Neuron (in vitro differentiated cells): ENCODE measurements around the gene PTPRQ.
"Not testable (repeated sequence)": the region's sequence is repeated elsewhere in the genome, so short reads cannot be mapped to it uniquely, and the experiment has no call there.

ENCODE experiments used
- H2AFZ ChIP-seq: one replicate; pipeline ENCODE4 v1.6.1; 2013; ENCODE audit warnings: low read depth, mild to moderate bottlenecking, inconsistent platforms, low read length, moderate library complexity
- H3K27me3 ChIP-seq: one replicate; pipeline ENCODE4 v1.6.1; 2013; ENCODE audit warnings: low read length; ENCODE audit not compliant: insufficient read depth
- H3K36me3 ChIP-seq: one replicate; pipeline ENCODE4 v1.6.1; 2013; ENCODE audit warnings: low read length; ENCODE audit not compliant: insufficient read depth
- H3K4me1 ChIP-seq: one replicate; pipeline ENCODE4 v1.6.1; 2013; ENCODE audit warnings: low read length; ENCODE audit not compliant: insufficient read depth
- H3K4me3 ChIP-seq: 2 replicates; pipeline ENCODE4 v1.5.1; 2013; ENCODE audit warnings: mild to moderate bottlenecking, low read length, moderate library complexity
- H3K9me3 ChIP-seq: one replicate; pipeline ENCODE4 v1.6.1; 2013; ENCODE audit warnings: low read length

PTPRQ gene

GRCh38 chr12:80648881-80649280, 204.8 kb downstream of the PTPRQ start:
- no peaks in the 10 kb centered on the region for H3K4me1 ChIP-seq
- no peaks in the 10 kb centered on the region for H3K27me3 ChIP-seq
- H2AFZ ChIP-seq, result no peak overlapping the region
- H3K36me3 ChIP-seq, result no peaks in the 10 kb centered on the region
- no peak overlapping the region for H3K4me3 ChIP-seq
- no peaks in the 10 kb centered on the region for H3K9me3 ChIP-seq

GRCh38 chr12:80655751-80656150, 211.7 kb downstream of the PTPRQ start:
- no peaks in the 10 kb centered on the region for H3K27me3 ChIP-seq
- H3K36me3 ChIP-seq, result no peaks in the 10 kb centered on the region
- no peak overlapping the region for H3K4me3 ChIP-seq

GRCh38 chr12:80659512-80660063, 215.6 kb downstream of the PTPRQ start:
- H3K27me3 ChIP-seq, result no peaks in the 10 kb centered on the region
- H3K36me3 ChIP-seq, result no peaks in the 10 kb centered on the region
- H3K4me3 ChIP-seq, result no peak overlapping the region
- no peak overlapping the region for H2AFZ ChIP-seq
- H3K4me1 ChIP-seq, result no peaks in the 10 kb centered on the region
- H3K9me3 ChIP-seq, result no peaks in the 10 kb centered on the region

More at GRCh38 chr12:80655751-80656150, 211.7 kb downstream of the PTPRQ start:
- Histone ChIP-seq H3K9me3 (no peaks in the 10 kb centered on the region), H3K4me1 (no peaks in the 10 kb centered on the region), H2AFZ (no peak overlapping the region)

- Histone ChIP-seq H3K36me3 (no peaks in the 10 kb centered on the region), H3K9me3 (no peaks in the 10 kb centered on the region), H3K4me1 (no peaks in the 10 kb centered on the region), H3K27me3 (no peaks in the 10 kb centered on the region), H2AFZ (no peak overlapping the region), H3K4me3 (no peak overlapping the region)
Measured at GRCh38 chr12:80662586-80662985, 218.6 kb downstream of the PTPRQ start.

DNA sequence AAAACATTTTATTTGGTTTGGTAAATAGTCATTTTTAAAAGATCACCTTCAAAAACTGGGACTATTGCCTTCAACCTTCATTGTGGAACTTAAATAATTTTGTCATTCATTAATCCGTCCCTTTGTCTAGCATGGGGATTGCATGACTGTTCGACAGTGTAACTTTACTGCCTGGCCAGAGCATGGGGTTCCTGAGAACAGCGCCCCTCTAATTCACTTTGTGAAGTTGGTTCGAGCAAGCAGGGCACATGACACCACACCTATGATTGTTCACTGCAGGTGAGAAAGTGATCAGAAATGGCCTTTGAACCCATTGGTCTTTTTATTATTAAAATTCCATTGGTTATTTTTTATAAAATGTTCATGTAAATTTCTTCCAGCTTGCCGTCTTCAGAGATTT, 226.2 kb downstream of the PTPRQ start:
- H2AFZ ChIP-seq, result no peak overlapping the region
- H3K9me3 ChIP-seq, result no peaks in the 10 kb centered on the region
- no peak overlapping the region for H3K4me3 ChIP-seq
- no peaks in the 10 kb centered on the region for H3K27me3 ChIP-seq
- no peaks in the 10 kb centered on the region for H3K4me1 ChIP-seq
- no peaks in the 10 kb centered on the region for H3K36me3 ChIP-seq

DNA sequence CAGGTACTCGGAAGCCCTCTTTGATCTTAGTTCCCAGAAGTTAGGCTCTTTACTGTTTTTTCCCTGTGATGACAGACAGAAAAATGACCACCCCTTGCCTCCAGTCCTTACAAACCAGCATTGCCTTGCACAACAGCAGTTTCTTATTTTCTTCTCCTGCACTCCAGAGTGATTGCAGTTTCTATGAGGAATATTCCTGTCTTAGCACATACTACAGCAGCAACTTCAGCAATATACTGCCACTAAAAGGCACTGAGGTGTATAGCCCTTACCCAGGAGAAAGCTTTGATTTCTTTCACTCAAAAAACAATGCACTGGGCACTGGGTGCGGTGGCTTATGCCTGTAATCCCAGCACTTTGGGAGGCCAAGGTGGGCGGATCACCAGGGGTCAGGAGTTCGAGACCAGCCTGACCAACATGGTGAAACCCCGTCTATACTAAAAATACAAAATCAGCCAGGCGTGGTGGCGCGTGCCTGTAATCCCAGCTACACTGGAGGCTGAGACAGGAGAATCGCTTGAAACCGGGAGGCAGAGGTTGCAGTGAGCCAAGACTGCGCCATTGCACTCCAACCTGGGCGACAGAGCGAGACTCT, 232.1 kb downstream of the PTPRQ start:
- H2AFZ ChIP-seq, H3K9me3 ChIP-seq, H3K36me3 ChIP-seq, H3K4me3 ChIP-seq, H3K4me1 ChIP-seq, H3K27me3 ChIP-seq: not testable (repeated sequence)

GRCh38 chr12:80676856-80677255, 232.8 kb downstream of the PTPRQ start:
- Histone ChIP-seq H3K36me3 (no peaks in the 10 kb centered on the region), H3K4me1 (no peaks in the 10 kb centered on the region), H3K27me3 (no peaks in the 10 kb centered on the region)

DNA sequence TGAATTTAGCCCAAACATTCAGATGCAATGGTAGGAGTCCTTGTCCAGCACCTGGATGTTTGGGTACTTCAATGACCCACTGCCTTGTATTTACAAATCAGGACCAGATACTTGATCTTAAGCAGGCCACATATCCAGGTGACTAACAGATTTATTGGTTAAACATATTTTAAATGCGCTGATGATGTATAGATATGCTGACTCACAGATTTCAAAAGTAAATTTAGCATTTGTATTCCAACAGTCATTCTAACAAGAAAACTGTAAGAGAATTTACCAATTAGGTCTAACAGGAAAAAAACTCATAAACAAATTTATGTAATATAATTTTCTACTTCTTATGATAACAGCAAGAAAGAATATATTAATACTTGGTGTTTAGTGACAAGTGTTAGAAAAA, 234.0 kb downstream of the PTPRQ start:
- Histone ChIP-seq H3K27me3 (no peaks in the 10 kb centered on the region), H3K4me1 (no peaks in the 10 kb centered on the region), H3K36me3 (no peaks in the 10 kb centered on the region), H2AFZ (no peak overlapping the region), H3K9me3 (no peaks in the 10 kb centered on the region), H3K4me3 (no peak overlapping the region)

More at GRCh38 chr12:80676856-80677255, 232.8 kb downstream of the PTPRQ start:
- Histone ChIP-seq H3K9me3 (no peaks in the 10 kb centered on the region), H3K4me3 (no peak overlapping the region), H2AFZ (no peak overlapping the region)

DNA sequence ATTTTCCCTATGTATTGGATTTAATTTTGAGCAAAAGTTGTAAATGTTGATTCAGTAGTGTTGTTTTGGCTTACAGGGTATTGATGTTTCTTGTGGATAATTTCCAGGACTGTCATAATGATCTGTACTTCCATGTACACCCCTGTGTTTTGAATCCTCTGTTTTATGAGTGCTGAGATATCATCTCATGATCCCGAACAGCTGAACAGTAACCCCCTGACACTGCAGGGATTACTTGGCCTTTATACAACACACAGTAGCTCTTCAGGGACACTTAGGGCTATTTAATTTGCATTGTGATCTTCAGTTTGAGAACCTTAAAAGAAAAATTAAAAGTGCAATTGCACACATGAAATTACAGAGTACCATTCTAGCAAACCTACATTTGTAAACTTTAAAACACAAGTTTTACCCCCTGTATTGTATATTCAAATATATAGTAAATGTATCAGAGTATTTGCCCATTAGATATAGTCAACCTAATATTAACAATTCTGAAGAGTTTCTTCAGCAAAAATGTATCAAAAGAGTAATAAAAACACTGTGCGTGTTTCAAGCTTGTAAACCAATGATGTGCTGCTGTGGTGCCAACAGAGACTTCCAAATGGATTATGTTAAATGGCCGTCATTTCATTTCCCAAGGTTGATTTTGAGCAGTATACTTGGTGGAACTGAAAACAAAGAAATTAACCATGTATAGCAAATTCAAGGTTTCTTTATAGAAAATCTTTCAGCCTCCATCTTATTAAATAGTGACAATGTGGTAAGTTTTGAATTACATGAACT, 235.5 kb downstream of the PTPRQ start:
- Histone ChIP-seq H3K9me3 (no peaks in the 10 kb centered on the region), H3K36me3 (no peaks in the 10 kb centered on the region), H3K4me3 (no peak overlapping the region), H2AFZ (no peak overlapping the region), H3K27me3 (no peaks in the 10 kb centered on the region), H3K4me1 (no peaks in the 10 kb centered on the region)

GRCh38 chr12:80681287-80681686, 237.3 kb downstream of the PTPRQ start:
- no peaks in the 10 kb centered on the region for H3K9me3 ChIP-seq

DNA sequence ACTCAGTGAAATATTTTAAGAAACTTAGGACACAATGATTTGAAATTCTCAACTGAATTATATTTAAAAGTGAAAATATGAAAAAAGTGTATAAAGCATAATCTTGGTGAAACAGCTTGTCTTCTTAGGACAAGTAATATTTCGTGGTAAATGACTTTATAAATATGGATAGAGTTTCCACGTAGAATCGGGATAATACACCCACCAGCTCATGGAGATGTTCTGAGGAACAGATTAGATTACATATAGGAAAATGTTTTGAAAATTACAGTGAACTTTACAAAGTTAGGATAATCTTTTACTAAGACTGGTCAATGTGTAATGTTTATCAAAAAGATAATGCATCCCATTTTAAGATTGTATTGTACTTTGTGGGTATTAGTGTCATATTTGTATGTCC, 237.8 kb downstream of the PTPRQ start:
- Histone ChIP-seq H2AFZ (no peak overlapping the region), H3K9me3 (no peaks in the 10 kb centered on the region), H3K36me3 (no peaks in the 10 kb centered on the region), H3K4me1 (no peaks in the 10 kb centered on the region), H3K4me3 (no peak overlapping the region), H3K27me3 (no peaks in the 10 kb centered on the region)

More at GRCh38 chr12:80681287-80681686, 237.3 kb downstream of the PTPRQ start:
- H3K4me3 ChIP-seq, result no peak overlapping the region
- no peaks in the 10 kb centered on the region for H3K27me3 ChIP-seq
- no peak overlapping the region for H2AFZ ChIP-seq
- H3K36me3 ChIP-seq, result no peaks in the 10 kb centered on the region
- no peaks in the 10 kb centered on the region for H3K4me1 ChIP-seq

DNA sequence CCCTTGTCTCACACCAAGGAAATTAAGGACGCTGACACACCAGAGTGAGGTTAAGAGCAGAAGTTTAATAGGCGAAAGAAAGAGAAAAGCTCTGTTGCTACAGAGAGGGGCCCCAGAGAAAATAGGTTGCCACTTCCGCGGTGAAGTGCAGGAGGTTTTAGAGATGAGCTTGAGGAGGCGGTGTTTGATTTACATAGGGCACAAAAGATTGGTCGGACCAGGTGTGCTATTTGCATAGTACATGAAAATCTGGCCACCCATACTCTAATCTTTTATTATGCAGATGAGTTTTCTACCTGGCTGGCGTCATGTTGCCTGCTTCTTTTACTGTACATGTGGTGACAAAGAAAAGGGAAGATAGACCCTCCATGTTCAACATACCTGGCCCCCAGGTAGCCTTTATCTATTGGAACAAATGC, 240.1 kb downstream of the PTPRQ start:
- H3K27me3 ChIP-seq, result no peaks in the 10 kb centered on the region
- no peaks in the 10 kb centered on the region for H3K36me3 ChIP-seq
- H3K4me1 ChIP-seq, result no peaks in the 10 kb centered on the region
- H3K4me3 ChIP-seq, result no peak overlapping the region
- no peaks in the 10 kb centered on the region for H3K9me3 ChIP-seq
- no peak overlapping the region for H2AFZ ChIP-seq

GRCh38 chr12:80690090-80690489, 246.1 kb downstream of the PTPRQ start:
- H3K36me3 ChIP-seq, result no peaks in the 10 kb centered on the region
- no peaks in the 10 kb centered on the region for H3K4me1 ChIP-seq
- no peaks in the 10 kb centered on the region for H3K9me3 ChIP-seq
- no peaks in the 10 kb centered on the region for H3K27me3 ChIP-seq
- no peak overlapping the region for H2AFZ ChIP-seq
- no peak overlapping the region for H3K4me3 ChIP-seq
